A549 (cell line): ENCODE data around the gene PDCD1.

Source experiments
- CTCF ChIP-seq: fragments of >200 bp; sonication (Bioruptor Twin); formaldehyde crosslinking; IDR thresholded peaks from 3 replicates; pipeline ENCODE4 v1.5.1; 2016
- MAZ ChIP-seq: fragments of 150-350 bp; IDR thresholded peaks from 2 replicates; pipeline ENCODE4 v1.6.1; 2014; ENCODE audit warnings: antibody characterized with exemption, low read depth, low read length, borderline replicate concordance
- POLR2A ChIP-seq: IDR thresholded peaks from 2 replicates; pipeline ENCODE4 v1.6.1; 2012; ENCODE audit warnings: mild to moderate bottlenecking, low read length
- RAD21 ChIP-seq, 2 experiments: fragments of >200 bp in 1 of 2; sonication (Bioruptor Twin) in 1 of 2; formaldehyde crosslinking in 1 of 2; IDR thresholded peaks in 1 of 2; conservative IDR thresholded peaks in 1 of 2; 2 replicates in 1 of 2; 3 replicates in 1 of 2; pipeline ENCODE4 v1.6.1; 2012 to 2018; ENCODE audit warnings: inconsistent platforms in 1 of 2
- REST ChIP-seq: fragments of 200-600 bp; sonication (generic); IDR thresholded peaks from 2 replicates; pipeline ENCODE4 v1.6.1; 2016; ENCODE audit warnings: antibody characterized with exemption, mild to moderate bottlenecking, moderate library complexity
- RFX5 ChIP-seq: fragments of 450-650 bp; IDR thresholded peaks from 2 replicates; pipeline ENCODE4 v1.7.1; 2014; ENCODE audit warnings: antibody characterized with exemption, mild to moderate bottlenecking, moderate library complexity
- ZFP36 ChIP-seq: fragments of 450-650 bp; IDR thresholded peaks from 2 replicates; pipeline ENCODE4 v1.6.1; 2014; ENCODE audit warnings: borderline replicate concordance; ENCODE audit not compliant: partially characterized antibody

- no peak for TF ChIP-seq REST
- TF ChIP-seq MAZ = no peak
- no peak for TF ChIP-seq CTCF
- no peak for TF ChIP-seq RFX5
- no peak for TF ChIP-seq POLR2A
- no peak for TF ChIP-seq ZFP36
- no peak for TF ChIP-seq RAD21 (conservative IDR thresholded peaks at IDR 0.05 in 1 of 2, IDR thresholded peaks at IDR 0.05 in 1 of 2)
Measured at GRCh38 chr2:241872313-241872642, 13.6 kb upstream of the PDCD1 start.
